ENCODE measurements around the gene KCNQ2.

DNA sequence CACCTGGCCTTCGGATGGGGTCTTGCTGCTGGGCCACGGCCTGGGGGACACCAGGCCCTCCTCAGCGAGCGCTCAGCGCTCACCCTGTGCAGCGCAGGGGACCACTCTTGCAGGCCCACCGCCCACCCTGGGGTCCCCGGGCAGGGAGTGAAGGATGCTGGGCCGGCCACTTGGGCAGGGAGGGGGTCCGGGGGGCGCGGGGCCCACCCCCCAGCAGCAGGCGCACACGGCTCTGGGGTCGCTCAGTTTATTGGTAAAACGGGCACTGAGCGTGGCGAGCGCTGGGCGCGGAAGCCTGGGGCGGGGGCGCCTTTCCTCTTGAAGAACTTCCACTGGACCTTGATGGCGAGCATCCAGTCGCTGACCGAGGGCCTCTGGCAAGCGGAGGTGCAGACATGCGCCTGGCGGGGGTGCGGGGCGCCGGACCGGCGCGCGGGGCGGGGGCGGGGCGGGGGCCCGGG, 15.4 kb upstream of the KCNQ2 start:
- TF ChIP-seq CTCF (IDR thresholded peaks at IDR 0.05; ENCODE audit: low read depth, low read length, poor library complexity, severe bottlenecking) (no peak), EZH2phosphoT487 (IDR thresholded peaks at IDR 0.05; ENCODE audit: borderline replicate concordance, low read length) (no peak)
